ENCODE measurements around the gene XYLT1.
"Not testable (repeated sequence)": the region's sequence is repeated elsewhere in the genome, so short reads cannot be mapped to it uniquely, and the experiment has no call there.

XYLT1 gene

DNA sequence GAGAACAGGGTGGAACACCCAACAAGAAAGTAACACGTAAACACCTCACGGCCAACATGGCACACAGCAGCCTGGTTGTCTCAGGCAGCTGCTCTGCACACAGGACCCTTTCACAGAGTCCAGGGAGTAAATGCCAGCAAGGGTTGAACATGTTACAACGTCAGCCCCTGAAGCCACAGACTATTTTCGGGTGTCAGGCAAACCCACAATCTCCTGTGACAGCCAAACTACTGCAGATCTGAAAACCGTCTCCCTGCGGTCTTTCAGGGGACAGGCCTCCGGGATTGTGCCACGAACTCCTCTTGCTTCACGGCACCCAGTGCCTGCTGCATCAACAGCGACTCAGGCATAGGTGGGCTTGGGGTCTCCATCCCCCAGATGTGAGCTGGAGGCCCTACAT lies 127.7 kb downstream of the XYLT1 start:
- FAIRE-seq (no peak), DNase-seq (ENCODE audit: insufficient read length, low spot score) (no peak)
- no peak for TF ChIP-seq POLR2A (IDR thresholded peaks at IDR 0.05; ENCODE audit: low read depth, low read length)

- FAIRE-seq (no peak), DNase-seq (ENCODE audit: insufficient read length, low spot score) (no peak)
- TF ChIP-seq POLR2A (IDR thresholded peaks at IDR 0.05; ENCODE audit: low read depth, low read length), result no peak
These were observed 128.7 kb downstream of the XYLT1 start for GRCh38 chr16:17342031-17342430.

GRCh38 chr16:17340804-17341203 lies 130.0 kb downstream of the XYLT1 start:
- TF ChIP-seq POLR2A (IDR thresholded peaks at IDR 0.05; ENCODE audit: low read depth, low read length), result no peak
- FAIRE-seq (no peak), DNase-seq (ENCODE audit: insufficient read length, low spot score) (no peak)

DNA sequence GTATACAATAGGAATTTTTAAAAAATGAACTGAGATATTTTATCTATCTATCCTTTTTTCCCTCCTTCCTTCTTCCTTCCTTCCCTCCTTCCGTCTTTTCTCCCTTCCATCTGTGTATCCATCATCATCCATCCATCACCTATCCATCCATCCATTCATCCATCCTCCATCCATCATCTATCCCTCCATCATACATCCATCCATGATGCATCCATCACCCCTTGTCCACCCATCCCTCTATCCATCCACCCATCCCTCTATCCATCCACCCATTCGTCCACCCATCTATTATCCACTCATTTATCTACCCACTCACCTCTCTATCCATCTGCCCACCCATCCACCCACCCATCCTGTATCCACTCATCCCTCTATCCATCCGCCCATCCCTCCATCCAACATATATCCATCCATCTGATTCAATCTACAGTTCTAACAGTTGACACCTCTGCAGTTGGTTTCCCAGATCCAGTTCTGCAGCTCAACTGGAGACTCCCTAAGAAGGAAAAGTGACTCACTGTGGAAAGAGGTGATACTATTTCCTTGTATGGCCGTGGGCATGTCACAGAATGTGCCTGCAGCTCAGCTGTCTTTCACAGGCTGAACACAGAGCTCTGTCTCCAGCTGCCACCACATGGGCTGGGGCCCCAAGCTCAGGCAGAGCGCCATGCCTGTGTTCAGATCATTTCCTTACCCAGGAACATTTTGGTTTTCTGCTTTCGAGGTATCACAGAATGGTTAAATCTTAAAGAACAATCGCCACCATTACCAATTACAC lies 130.8 kb downstream of the XYLT1 start:
- no peak for FAIRE-seq
- no peak for TF ChIP-seq POLR2A (IDR thresholded peaks at IDR 0.05; ENCODE audit: low read depth, low read length)
- DNase-seq (ENCODE audit: insufficient read length, low spot score), result no peak

DNA sequence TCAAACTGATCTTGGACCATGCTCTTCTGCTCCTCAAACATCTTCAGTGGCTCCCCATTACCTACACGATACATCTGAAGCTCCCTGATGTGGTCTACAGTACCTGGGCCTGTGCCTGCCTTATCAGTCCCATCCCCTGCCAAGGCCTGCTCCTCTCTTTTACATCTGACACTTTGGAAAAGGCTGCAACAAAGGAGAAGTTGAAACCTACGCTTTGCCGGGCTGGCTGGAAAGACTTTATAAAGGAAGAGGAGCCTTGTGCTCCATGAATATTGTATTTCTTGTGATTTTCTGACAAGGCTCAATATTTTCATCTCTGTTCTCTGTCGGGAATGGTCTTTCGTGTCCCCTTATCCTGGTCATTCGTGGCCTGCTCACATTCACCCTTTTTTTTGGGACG lies 132.5 kb downstream of the XYLT1 start:
- no peak for DNase-seq (ENCODE audit: insufficient read length, low spot score)
- no peak for TF ChIP-seq POLR2A (IDR thresholded peaks at IDR 0.05; ENCODE audit: low read depth, low read length)
- FAIRE-seq, result no peak

- no peak for TF ChIP-seq POLR2A (IDR thresholded peaks at IDR 0.05; ENCODE audit: low read depth, low read length)
- no peak for DNase-seq (ENCODE audit: insufficient read length, low spot score)
- FAIRE-seq, result no peak
These were observed 134.2 kb downstream of the XYLT1 start for GRCh38 chr16:17336530-17336900.

DNA sequence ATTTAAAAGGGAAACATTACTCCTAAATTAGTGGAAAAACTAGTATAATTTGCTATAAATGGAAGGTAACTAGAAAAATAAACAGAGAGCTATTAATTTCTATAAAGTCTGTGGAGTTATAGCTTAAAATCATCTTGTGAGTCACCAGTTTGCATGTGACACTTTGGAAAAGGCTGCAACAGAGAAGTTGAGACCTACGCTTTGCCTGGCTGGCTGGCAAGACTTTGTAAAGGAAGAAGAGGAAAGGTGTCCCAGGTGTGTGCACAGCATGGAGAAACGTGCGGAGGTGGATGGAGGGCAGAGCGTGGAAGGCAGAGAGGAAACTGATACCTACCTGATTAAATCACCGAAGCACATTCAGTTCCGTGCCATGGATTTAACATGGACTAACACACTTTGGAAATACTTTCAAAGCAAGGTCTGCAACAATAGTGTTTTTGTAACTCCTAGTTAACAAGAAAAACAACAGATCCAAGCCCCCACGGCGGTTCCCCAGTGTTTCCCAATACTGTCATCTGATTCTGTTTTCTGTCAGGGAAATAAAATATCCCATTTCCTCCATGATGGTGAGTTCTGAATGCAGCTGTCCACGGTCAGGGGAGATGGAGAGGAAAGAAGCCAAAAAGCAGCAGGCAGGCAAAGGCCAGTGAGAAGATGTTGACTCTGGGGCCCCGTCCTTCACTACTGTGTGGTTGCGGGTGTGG lies 134.8 kb downstream of the XYLT1 start:
- TF ChIP-seq POLR2A (IDR thresholded peaks at IDR 0.05; ENCODE audit: low read depth, low read length), result no peak
- FAIRE-seq (no peak), DNase-seq (ENCODE audit: insufficient read length, low spot score) (no peak)

- DNase-seq (ENCODE audit: insufficient read length, low spot score); FAIRE-seq: not testable (repeated sequence)
These were observed 135.4 kb downstream of the XYLT1 start for GRCh38 chr16:17335406-17335805.

- no peak for TF ChIP-seq POLR2A (IDR thresholded peaks at IDR 0.05; ENCODE audit: low read depth, low read length)
- FAIRE-seq, result no peak
- no peak for DNase-seq (ENCODE audit: insufficient read length, low spot score)
These were observed 136.7 kb downstream of the XYLT1 start for GRCh38 chr16:17334096-17334495.

- TF ChIP-seq POLR2A (IDR thresholded peaks at IDR 0.05; ENCODE audit: low read depth, low read length), result no peak
- no peak for FAIRE-seq
- DNase-seq (ENCODE audit: insufficient read length, low spot score), result no peak
These were observed 137.5 kb downstream of the XYLT1 start for GRCh38 chr16:17333229-17333628.

- no peak for DNase-seq (ENCODE audit: insufficient read length, low spot score)
- no peak for FAIRE-seq
- TF ChIP-seq POLR2A (IDR thresholded peaks at IDR 0.05; ENCODE audit: low read depth, low read length), result no peak
These were observed 138.8 kb downstream of the XYLT1 start for GRCh38 chr16:17331991-17332390.

DNA sequence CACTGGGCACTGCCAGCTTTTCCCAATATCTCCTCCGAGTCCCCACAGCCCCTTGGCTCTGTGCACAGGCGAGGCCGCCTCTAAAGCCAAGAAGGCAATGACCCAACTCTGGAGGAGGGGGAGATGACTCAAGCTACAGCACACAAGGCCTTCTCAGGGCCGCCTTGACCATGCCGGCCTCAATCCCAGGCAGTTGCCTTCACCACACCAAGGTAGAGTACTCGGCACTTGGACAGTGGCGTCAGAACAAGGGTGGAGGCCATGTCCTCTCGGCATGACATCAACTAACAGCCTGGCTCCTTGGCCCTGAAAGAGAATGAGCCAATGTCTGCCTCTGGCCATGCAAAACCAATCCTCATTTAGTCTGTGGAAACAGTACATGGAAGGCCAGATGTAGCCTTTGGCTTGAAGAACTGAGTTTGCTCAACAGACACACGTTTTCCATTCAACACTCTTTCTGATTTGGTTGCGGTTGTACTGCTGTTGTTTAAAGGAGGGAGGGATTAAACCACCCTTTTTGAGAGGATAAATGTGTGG lies 139.6 kb downstream of the XYLT1 start:
- no peak for TF ChIP-seq POLR2A (IDR thresholded peaks at IDR 0.05; ENCODE audit: low read depth, low read length)
- no peak for DNase-seq (ENCODE audit: insufficient read length, low spot score)

DNA sequence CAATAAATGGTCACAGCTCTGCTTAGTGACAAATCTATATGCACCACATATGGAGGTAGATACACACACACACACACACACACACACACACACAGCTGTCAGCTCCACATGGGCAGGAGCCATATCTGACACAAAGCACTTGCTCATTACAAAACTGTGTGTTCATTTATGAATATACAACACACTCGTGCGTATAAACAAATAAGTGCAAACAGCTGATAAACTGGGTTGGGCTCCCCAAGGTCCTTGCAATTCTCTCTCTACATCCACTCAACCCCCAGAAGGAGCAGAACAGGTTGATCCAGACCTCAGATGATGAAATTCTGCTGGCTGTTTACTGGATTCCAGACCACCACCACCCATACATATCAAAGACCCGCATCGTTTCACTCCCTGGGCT lies 140.7 kb downstream of the XYLT1 start:
- DNase-seq (ENCODE audit: insufficient read length, low spot score) (no peak), FAIRE-seq (no peak)
- no peak for TF ChIP-seq POLR2A (IDR thresholded peaks at IDR 0.05; ENCODE audit: low read depth, low read length)

More for the DNA sequence above, 139.6 kb downstream of the XYLT1 start:
- FAIRE-seq, result no peak

GRCh38 chr16:17329391-17329790 lies 141.4 kb downstream of the XYLT1 start:
- no peak for DNase-seq (ENCODE audit: insufficient read length, low spot score)
- no peak for TF ChIP-seq POLR2A (IDR thresholded peaks at IDR 0.05; ENCODE audit: low read depth, low read length)
- no peak for FAIRE-seq

- FAIRE-seq (no peak), DNase-seq (ENCODE audit: insufficient read length, low spot score) (no peak)
- TF ChIP-seq POLR2A (IDR thresholded peaks at IDR 0.05; ENCODE audit: low read depth, low read length), result no peak
These were observed 141.8 kb downstream of the XYLT1 start for GRCh38 chr16:17328932-17329331.
